Fibroblast of lung (primary cell): ENCODE measurements around the gene CDH5.

Source experiments
- CTCF ChIP-seq, 2 donors: IDR thresholded peaks in 1 of 2; conservative IDR thresholded peaks in 1 of 2; 1 replicate in 1 of 2; 2 replicates in 1 of 2; pipeline ENCODE4 v1.5.1; 2011 to 2012; ENCODE audit warnings: low read length in 2 of 2, control low read depth in 1 of 2, inconsistent platforms in 1 of 2, low read depth in 1 of 2, mild to moderate bottlenecking in 1 of 2
- EZH2 ChIP-seq: IDR thresholded peaks from 2 replicates; pipeline ENCODE4 v1.5.1; 2012; ENCODE audit warnings: low read length, control low read depth, mild to moderate bottlenecking; ENCODE audit errors: missing control alignments

GRCh38 chr16:66401610-66402009, 35.1 kb downstream of the CDH5 start:
- TF ChIP-seq CTCF (conservative IDR thresholded peaks at IDR 0.05 in 1 of 2, IDR thresholded peaks at IDR 0.05 in 1 of 2; ENCODE audit: low read depth in 1 of 2, low read length in 2 of 2), result no peak
- no peak for TF ChIP-seq EZH2
